Stimulated activated CD8-positive, alpha-beta memory T cell treated with anti-CD3 and anti-CD28 coated beads, Interleukin-7, amount 100 ng/mL, for 1 hour (primary cell): ENCODE data around the gene CCT3.
A peak's percentile ranks its signal among the peaks of the same experiment; 100 is the strongest.
"Not testable (repeated sequence)": the region's sequence is repeated elsewhere in the genome, so short reads cannot be mapped to it uniquely, and the experiment has no call there.

Experiments
- DNase-seq, 2 donors: peaks; one replicate each; pipeline ENCODE4 v3.0.0-alpha.2; 2020; ENCODE audit warnings: low read depth in 2 of 2

The CCT3 gene

GRCh38 chr1:156368889-156369684 lies 31.0 kb upstream of the CCT3 start, which contains the start of gene RHBG:
TSS of gene RHBG (plus strand) at chr1:156369211. CDS start at chr1:156369250, 39 bp downstream.
- no peak for DNase-seq

- DNase-seq, result no peak
These were observed 30.1 kb upstream of the CCT3 start for GRCh38 chr1:156368157-156368658.

- DNase-seq, result no peak
These were observed 29.5 kb upstream of the CCT3 start for GRCh38 chr1:156367383-156368156.

GRCh38 chr1:156366378-156367166 lies 28.5 kb upstream of the CCT3 start:
- no peak for DNase-seq

- DNase-seq, result no peak
These were observed 27.7 kb upstream of the CCT3 start for GRCh38 chr1:156365754-156366153.

- no peak for DNase-seq
These were observed 22.4 kb upstream of the CCT3 start for GRCh38 chr1:156360534-156360933.

- no peak for DNase-seq
These were observed 21.9 kb upstream of the CCT3 start for GRCh38 chr1:156359973-156360372.

- no peak for DNase-seq
These were observed 21.2 kb upstream of the CCT3 start for GRCh38 chr1:156359249-156359648.

GRCh38 chr1:156358641-156359040 lies 20.5 kb upstream of the CCT3 start:
- DNase-seq, result no peak

GRCh38 chr1:156357977-156358376 lies 19.9 kb upstream of the CCT3 start:
- no peak for DNase-seq

GRCh38 chr1:156356875-156357534 lies 18.9 kb upstream of the CCT3 start:
- DNase-seq, result peak; percentile 23 to 33

GRCh38 chr1:156356262-156356874 lies 18.3 kb upstream of the CCT3 start:
- DNase-seq, result no peak

GRCh38 chr1:156352481-156352880 lies 14.4 kb upstream of the CCT3 start:
- DNase-seq, result not testable (repeated sequence)

- DNase-seq, result no peak
These were observed 9.2 kb upstream of the CCT3 start for GRCh38 chr1:156347331-156347730.

- no peak for DNase-seq
These were observed 8.5 kb upstream of the CCT3 start for GRCh38 chr1:156346636-156347035.

- DNase-seq, result not testable (repeated sequence)
These were observed 7.9 kb upstream of the CCT3 start for GRCh38 chr1:156346035-156346434.

- no peak for DNase-seq
These were observed 6.3 kb upstream of the CCT3 start for GRCh38 chr1:156344409-156344808.

GRCh38 chr1:156342166-156342955 lies 4.3 kb upstream of the CCT3 start:
- DNase-seq, result no peak

GRCh38 chr1:156337888-156338179 lies 258 bp downstream of the CCT3 start:
- DNase-seq, result no peak
